Neuronal stem cell (in vitro differentiated cells): ENCODE data around the gene RAB3C.
A peak's percentile ranks its signal among the peaks of the same experiment; 100 is the strongest.

Experiments
- DNase-seq: peaks from one replicate; pipeline ENCODE4 v3.0.0-alpha.2; 2013; ENCODE audit warnings: low spot score
- H2AFZ ChIP-seq: one replicate; pipeline ENCODE4 v1.6.1; 2013; ENCODE audit warnings: mild to moderate bottlenecking, low read length, inconsistent platforms
- H2AK5ac ChIP-seq: 2 replicates; pipeline ENCODE4 v1.6.1; 2013; ENCODE audit warnings: low read depth, mild to moderate bottlenecking, inconsistent platforms, low read length, moderate library complexity, mixed read lengths
- H2BK120ac ChIP-seq: 2 replicates; pipeline ENCODE4 v1.6.1; 2013; ENCODE audit warnings: low read depth, mild to moderate bottlenecking, inconsistent platforms, low read length, moderate library complexity, mixed read lengths
- H2BK12ac ChIP-seq: one replicate; pipeline ENCODE4 v1.6.1; 2013; ENCODE audit warnings: low read length, inconsistent platforms
- H2BK15ac ChIP-seq: 2 replicates; pipeline ENCODE4 v1.6.1; 2013; ENCODE audit warnings: mild to moderate bottlenecking, low read length, inconsistent platforms, mixed read lengths
- H2BK5ac ChIP-seq: one replicate; pipeline ENCODE4 v1.6.1; 2013; ENCODE audit warnings: inconsistent platforms, mild to moderate bottlenecking, low read length, moderate library complexity
- H3K14ac ChIP-seq: one replicate; pipeline ENCODE4 v1.6.1; 2013; ENCODE audit warnings: low read length, inconsistent platforms
- H3K18ac ChIP-seq: 2 replicates; pipeline ENCODE4 v1.6.1; 2013; ENCODE audit warnings: low read length, inconsistent platforms
- H3K23ac ChIP-seq: 2 replicates; pipeline ENCODE4 v1.6.1; 2013; ENCODE audit warnings: low read depth, mild to moderate bottlenecking, mixed read lengths, low read length, inconsistent platforms; ENCODE audit not compliant: poor library complexity
- H3K27ac ChIP-seq: replicated peaks from 3 replicates; pipeline ENCODE4 v1.5.1; 2013; ENCODE audit warnings: low read length, inconsistent platforms
- H3K27me3 ChIP-seq, 3 experiments: 2 replicates each; pipeline ENCODE4 v1.6.1; 2013; ENCODE audit warnings: low read length in 3 of 3, mild to moderate bottlenecking in 2 of 3, inconsistent platforms in 1 of 3, low read depth in 1 of 3, mixed read lengths in 1 of 3, moderate library complexity in 1 of 3; ENCODE audit not compliant: control insufficient read depth in 3 of 3, insufficient read depth in 3 of 3
- H3K36me3 ChIP-seq, 2 donors: replicated peaks in 1 of 2; 2 replicates each; pipeline ENCODE4 v1.6.1; 2013; ENCODE audit warnings: low read length in 2 of 2; ENCODE audit not compliant: control insufficient read depth in 2 of 2, insufficient read depth in 2 of 2
- H3K4ac ChIP-seq: 2 replicates; pipeline ENCODE4 v1.6.1; 2013; ENCODE audit warnings: inconsistent platforms, mild to moderate bottlenecking, low read length, moderate library complexity
- H3K4me1 ChIP-seq, 2 donors: 1 replicate in 1 of 2; 2 replicates in 1 of 2; pipeline ENCODE4 v1.6.1; 2013; ENCODE audit warnings: low read length in 2 of 2, low read depth in 1 of 2; ENCODE audit not compliant: control insufficient read depth in 2 of 2, insufficient read depth in 1 of 2
- H3K4me2 ChIP-seq: one replicate; pipeline ENCODE4 v1.6.1; 2013; ENCODE audit warnings: mild to moderate bottlenecking, low read length, inconsistent platforms; ENCODE audit not compliant: insufficient read depth, poor library complexity, severe bottlenecking
- H3K4me3 ChIP-seq, 2 donors: 2 replicates each; pipeline ENCODE4 v1.5.1; 2013; ENCODE audit warnings: low read length in 2 of 2, mild to moderate bottlenecking in 2 of 2, inconsistent platforms in 1 of 2, moderate library complexity in 1 of 2
- H3K79me1 ChIP-seq: one replicate; pipeline ENCODE4 v1.6.1; 2013; ENCODE audit warnings: low read depth, mild to moderate bottlenecking, inconsistent platforms, low read length, moderate library complexity
- H3K9ac ChIP-seq: one replicate; pipeline ENCODE4 v1.6.1; 2013; ENCODE audit warnings: mild to moderate bottlenecking, low read depth, low read length, inconsistent platforms; ENCODE audit not compliant: poor library complexity
- H3K9me3 ChIP-seq, 2 donors: replicated peaks in 1 of 2; 2 replicates each; pipeline versions ENCODE3 to v1.6.1; 2013; ENCODE audit warnings: low read length in 2 of 2, mild to moderate bottlenecking in 2 of 2, inconsistent platforms in 1 of 2, low read depth in 1 of 2, mixed read lengths in 1 of 2, moderate library complexity in 1 of 2; ENCODE audit not compliant: control insufficient read depth in 2 of 2, insufficient read depth in 1 of 2
- H4K8ac ChIP-seq: one replicate; pipeline ENCODE4 v1.6.1; 2013; ENCODE audit warnings: low read depth, mild to moderate bottlenecking, inconsistent platforms, low read length, moderate library complexity
- H4K91ac ChIP-seq: one replicate; pipeline ENCODE4 v1.6.1; 2013; ENCODE audit warnings: low read length, low read depth, mild to moderate bottlenecking, inconsistent platforms; ENCODE audit not compliant: poor library complexity
- WGBS, 2 donors: extraction: QIAGEN DNeasy Blood & Tissue Kit; methylation state at CpG; one replicate each; pipeline ENCODE4 v1.1.7; 2013; ENCODE audit warnings: missing lambda C conversion rate in 2 of 2, mixed read lengths in 1 of 2; ENCODE audit not compliant: insufficient read length in 2 of 2, insufficient replicate concordance in 1 of 2; ENCODE audit errors: extremely low coverage in 2 of 2; 5-methylcytosine and 5-hydroxymethylcytosine counted together

RAB3C gene

DNA sequence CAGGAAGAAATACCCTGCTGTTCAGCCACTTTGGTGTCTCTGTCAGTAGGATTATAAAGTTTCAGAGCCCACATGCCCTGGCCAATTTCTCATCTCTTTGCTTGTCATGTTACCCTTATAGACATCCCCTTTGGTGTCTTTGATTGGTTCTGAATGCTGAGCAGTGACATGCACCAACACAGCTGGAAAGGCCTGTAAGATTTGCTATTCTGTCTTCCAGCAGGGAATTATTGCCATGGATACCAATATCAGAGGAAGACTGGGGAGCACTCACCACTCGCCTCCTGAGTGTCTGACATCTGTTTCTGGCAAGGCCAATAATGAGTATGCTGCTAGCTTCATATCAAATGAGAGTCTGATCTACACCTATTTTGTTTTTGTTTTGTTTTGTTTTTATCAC, 34.4 kb downstream of the RAB3C start:
- Histone ChIP-seq H3K9ac (no peak overlapping the region), H3K36me3 (no peaks in the 10 kb centered on the region), H4K91ac (no peak overlapping the region), H3K27me3 (no peaks in the 10 kb centered on the region), H3K4me3 (no peak overlapping the region), H2BK15ac (no peak overlapping the region), H2AK5ac (no peak overlapping the region), H2BK5ac (no peak overlapping the region), H3K18ac (no peak overlapping the region), H3K4me1 (peaks cover 0 to 3% of the 10 kb centered on the region in 2 donors), H3K27ac (no peak overlapping the region), H4K8ac (no peak overlapping the region), H3K14ac (no peak overlapping the region), H3K4me2 (no peak overlapping the region), H2BK120ac (no peak overlapping the region), H3K4ac (no peak overlapping the region), H2BK12ac (no peak overlapping the region), H3K9me3 (no peaks in the 10 kb centered on the region), H3K79me1 (no peaks in the 10 kb centered on the region), H2AFZ (no peak overlapping the region), H3K23ac (no peak overlapping the region)
- DNase-seq, result no peak
- no CpG with 5 or more reads among the region's 1 CpG for WGBS, 2 donors

DNA sequence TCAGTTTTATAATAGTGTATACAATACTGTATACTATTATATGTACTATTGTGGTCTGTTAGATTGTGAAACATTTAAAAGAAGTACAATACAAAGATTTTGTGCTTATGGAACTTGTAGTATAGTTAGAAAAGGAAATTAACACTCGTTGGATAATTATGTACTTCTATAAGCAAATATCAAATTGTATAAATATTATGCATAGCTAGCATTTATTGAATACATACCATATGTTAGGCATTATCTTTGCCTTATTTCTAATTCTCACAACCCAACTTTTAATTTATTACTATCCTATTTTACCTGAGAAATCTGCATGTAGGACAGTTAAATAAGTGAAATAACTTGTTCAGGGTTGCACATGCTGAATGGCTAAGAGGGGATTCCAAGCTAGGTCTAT, 37.5 kb downstream of the RAB3C start:
- no peak overlapping the region for H4K8ac ChIP-seq
- peaks cover 7 to 8% of the 10 kb centered on the region in 2 donors for H3K4me1 ChIP-seq
- no peak overlapping the region for H2BK120ac ChIP-seq
- H3K27me3 ChIP-seq, result no peaks in the 10 kb centered on the region
- no peak overlapping the region for H3K18ac ChIP-seq
- no peak overlapping the region for H4K91ac ChIP-seq
- no peak overlapping the region for H2AFZ ChIP-seq
- H2BK5ac ChIP-seq, result no peak overlapping the region
- no peak overlapping the region for H3K9ac ChIP-seq
- H3K9me3 ChIP-seq, result no peaks in the 10 kb centered on the region
- no peak overlapping the region for H3K4me2 ChIP-seq
- H3K14ac ChIP-seq, result no peak overlapping the region
- no peak overlapping the region for H3K4me3 ChIP-seq
- H3K79me1 ChIP-seq, result no peaks in the 10 kb centered on the region
- no peak overlapping the region for H3K4ac ChIP-seq
- no peaks in the 10 kb centered on the region for H3K36me3 ChIP-seq
- H2BK12ac ChIP-seq, result no peak overlapping the region
- H2AK5ac ChIP-seq, result no peak overlapping the region
- H2BK15ac ChIP-seq, result no peak overlapping the region
- DNase-seq, result no peak
- no peak overlapping the region for H3K27ac ChIP-seq
- WGBS, 2 donors, result no CpG with 5 or more reads among the region's 1 CpG
- H3K23ac ChIP-seq, result no peak overlapping the region

DNA sequence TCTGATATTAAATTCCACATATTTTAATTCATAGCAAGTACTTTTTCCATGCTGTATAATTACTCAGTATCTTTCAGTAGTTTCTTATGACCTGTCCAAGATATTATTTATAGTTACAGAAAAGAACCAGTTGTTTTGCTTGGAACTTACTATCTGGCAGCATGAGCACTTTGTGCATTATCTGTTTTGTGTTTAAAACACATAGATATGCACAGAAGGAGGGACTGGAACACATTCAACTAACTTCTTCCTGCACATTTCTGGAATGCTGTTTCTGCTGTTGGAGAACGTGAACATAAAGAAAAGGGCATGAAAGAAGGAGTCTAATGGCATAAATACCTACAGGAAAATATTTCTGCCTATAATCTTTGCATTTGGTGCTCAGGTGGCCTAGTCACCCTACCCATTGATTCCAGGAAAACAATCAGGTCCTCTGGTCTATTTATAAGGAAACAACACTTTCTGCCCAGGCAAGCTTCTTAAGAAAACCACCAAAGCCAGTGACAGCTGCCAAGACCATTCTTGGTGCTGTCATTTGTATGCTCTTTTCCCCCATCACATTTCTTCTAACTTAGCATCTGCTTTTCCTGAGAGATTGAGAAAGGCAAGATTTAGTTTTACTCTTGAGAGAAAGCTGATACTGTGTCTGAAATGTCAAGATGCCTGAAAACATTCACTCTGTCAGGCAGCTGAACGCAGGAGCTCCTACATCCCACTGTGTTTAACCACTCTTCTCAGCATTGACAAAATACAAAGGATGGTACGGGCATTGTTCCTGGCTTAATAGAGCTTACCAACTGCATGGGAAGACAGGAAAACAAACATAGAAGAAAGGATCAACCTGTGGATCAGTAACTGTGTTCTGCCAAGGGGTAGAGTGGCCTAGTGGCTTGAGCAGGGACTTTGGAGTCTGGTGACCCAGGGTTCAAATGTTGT, 40.3 kb downstream of the RAB3C start:
- Histone ChIP-seq H2BK12ac (no peak overlapping the region), H2BK120ac (no peak overlapping the region)
- WGBS, 2 donors, result no CpG with 5 or more reads among the region's 3 CpGs

DNA sequence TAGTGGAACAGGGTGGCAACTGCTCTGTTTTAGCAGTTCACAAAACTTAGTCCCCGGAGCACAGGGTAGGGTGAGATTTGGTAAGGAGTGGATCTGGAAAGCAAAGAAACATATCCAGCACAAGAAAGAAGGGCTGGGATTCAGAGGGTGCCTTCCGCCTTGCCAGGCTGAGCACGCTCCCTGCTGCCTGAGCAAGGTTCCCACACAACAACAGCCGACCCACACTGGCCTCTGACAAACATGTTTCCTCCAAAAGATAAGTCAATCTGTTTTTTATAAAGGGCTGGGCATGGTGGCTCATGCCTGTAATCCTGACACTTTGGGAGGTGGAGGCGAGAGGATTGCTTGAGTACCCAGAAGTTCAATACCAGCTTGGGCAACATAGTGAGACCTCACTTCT, 45.8 kb downstream of the RAB3C start:
- H3K9me3 ChIP-seq, result no peaks in the 10 kb centered on the region
- H3K4me3 ChIP-seq, result no peak overlapping the region

More for the DNA sequence above, 40.3 kb downstream of the RAB3C start:
- no peaks in the 10 kb centered on the region for H3K79me1 ChIP-seq
- H3K27me3 ChIP-seq, result no peaks in the 10 kb centered on the region
- H3K14ac ChIP-seq, result no peak overlapping the region
- H3K27ac ChIP-seq, result no peak overlapping the region
- no peak overlapping the region for H3K4me3 ChIP-seq
- H3K9me3 ChIP-seq, result no peaks in the 10 kb centered on the region
- H3K18ac ChIP-seq, result no peak overlapping the region
- no peak overlapping the region for H3K23ac ChIP-seq
- H2BK5ac ChIP-seq, result no peak overlapping the region
- no peak overlapping the region for H3K4ac ChIP-seq
- H4K91ac ChIP-seq, result no peak overlapping the region
- H3K4me2 ChIP-seq, result no peak overlapping the region
- H3K9ac ChIP-seq, result no peak overlapping the region
- H2AFZ ChIP-seq, result no peak overlapping the region
- peak; percentile 27 for DNase-seq
- no peaks in the 10 kb centered on the region for H3K36me3 ChIP-seq
- no peak overlapping the region for H4K8ac ChIP-seq
- H2BK15ac ChIP-seq, result no peak overlapping the region
- H2AK5ac ChIP-seq, result no peak overlapping the region
- peaks cover 4 to 8% of the 10 kb centered on the region in 2 donors for H3K4me1 ChIP-seq

More for the DNA sequence above, 45.8 kb downstream of the RAB3C start:
- H2AK5ac ChIP-seq, result no peak overlapping the region
- H3K9ac ChIP-seq, result no peak overlapping the region
- H4K91ac ChIP-seq, result no peak overlapping the region
- H3K18ac ChIP-seq, result no peak overlapping the region
- H4K8ac ChIP-seq, result no peak overlapping the region
- H3K4ac ChIP-seq, result no peak overlapping the region
- H2BK12ac ChIP-seq, result no peak overlapping the region
- peaks cover 0 to 5% of the 10 kb centered on the region in 2 donors for H3K4me1 ChIP-seq
- H3K27ac ChIP-seq, result no peak overlapping the region
- no peak overlapping the region for H2AFZ ChIP-seq
- WGBS, 2 donors, result no CpG with 5 or more reads among the region's 5 CpGs
- no peak overlapping the region for H2BK5ac ChIP-seq
- no peak overlapping the region for H3K14ac ChIP-seq
- H3K23ac ChIP-seq, result no peak overlapping the region
- H2BK120ac ChIP-seq, result no peak overlapping the region
- no peaks in the 10 kb centered on the region for H3K36me3 ChIP-seq
- H2BK15ac ChIP-seq, result no peak overlapping the region
- no peak overlapping the region for H3K4me2 ChIP-seq
- DNase-seq, result no peak
- no peaks in the 10 kb centered on the region for H3K79me1 ChIP-seq
- H3K27me3 ChIP-seq, result no peaks in the 10 kb centered on the region
